GM21576 (cell line): ENCODE measurements around the gene ZNF334.

Experiments
- ATAC-seq: cut with Tn5 transposase; IDR thresholded peaks from one replicate; pipeline ENCODE4 v1.9.1; 2021; ENCODE audit warnings: mild to moderate bottlenecking, moderate library complexity; ENCODE audit not compliant: unreplicated experiment

Gene ZNF334

GRCh38 chr20:46488451-46488850 is 24.9 kb downstream of the ZNF334 start:
- no peak for ATAC-seq

GRCh38 chr20:46487628-46488027 is 25.7 kb downstream of the ZNF334 start:
- ATAC-seq: no peak

- no peak for ATAC-seq
Measured at GRCh38 chr20:46485431-46485830, 27.9 kb downstream of the ZNF334 start.

GRCh38 chr20:46484954-46485353 is 28.4 kb downstream of the ZNF334 start:
- ATAC-seq: no peak

- no peak for ATAC-seq
Measured at GRCh38 chr20:46483879-46484278, 29.5 kb downstream of the ZNF334 start.

- ATAC-seq: no peak
Measured at GRCh38 chr20:46482864-46483263, 30.5 kb downstream of the ZNF334 start.

- no peak for ATAC-seq
Measured at GRCh38 chr20:46477640-46478039, 35.7 kb downstream of the ZNF334 start.

- ATAC-seq: no peak
Measured at GRCh38 chr20:46477225-46477624, 36.1 kb downstream of the ZNF334 start.

- no peak for ATAC-seq
Measured at GRCh38 chr20:46468508-46468907, 44.9 kb downstream of the ZNF334 start.

- no peak for ATAC-seq
Measured at GRCh38 chr20:46464451-46464850, 48.9 kb downstream of the ZNF334 start.

GRCh38 chr20:46463852-46464251 is 49.5 kb downstream of the ZNF334 start:
- ATAC-seq: no peak

GRCh38 chr20:46461808-46462207 is 51.6 kb downstream of the ZNF334 start:
- no peak for ATAC-seq

- no peak for ATAC-seq
Measured at GRCh38 chr20:46458866-46459750, 54.3 kb downstream of the ZNF334 start.

- ATAC-seq: no peak
Measured at GRCh38 chr20:46456255-46457028, 56.9 kb downstream of the ZNF334 start.

GRCh38 chr20:46455729-46456128 is 57.6 kb downstream of the ZNF334 start:
- ATAC-seq: no peak
